Mesodermal cell (in vitro differentiated cells): ENCODE measurements around the gene KLRF1.

Source experiments
- H3K27ac ChIP-seq: 2 replicates; pipeline ENCODE4 v1.7.0; 2013; ENCODE audit warnings: mild to moderate bottlenecking, low read depth, low read length, moderate library complexity; ENCODE audit not compliant: severe bottlenecking
- H3K36me3 ChIP-seq: 2 replicates; pipeline ENCODE4 v1.7.1; 2013; ENCODE audit warnings: mild to moderate bottlenecking, low read length, moderate library complexity; ENCODE audit not compliant: control insufficient read depth, insufficient read depth
- H3K4me1 ChIP-seq: one replicate; pipeline ENCODE4 v1.7.1; 2013; ENCODE audit warnings: mild to moderate bottlenecking, low read length; ENCODE audit not compliant: insufficient read depth, control insufficient read depth, poor library complexity, severe bottlenecking
- H3K4me3 ChIP-seq: 2 replicates; pipeline ENCODE4 v1.7.0; 2013; ENCODE audit warnings: low read length, control low read depth, mild to moderate bottlenecking; ENCODE audit not compliant: insufficient read depth, poor library complexity, severe bottlenecking; ENCODE audit errors: extremely low read depth
- H3K9me3 ChIP-seq: 2 replicates; pipeline ENCODE4 v1.7.1; 2013; ENCODE audit warnings: mild to moderate bottlenecking, low read length, moderate library complexity; ENCODE audit not compliant: control insufficient read depth
- WGBS, 2 experiments: methylation state at CpG; one replicate each; pipeline ENCODE4 v1.1.5; 2013; ENCODE audit warnings: missing lambda C conversion rate in 2 of 2; ENCODE audit not compliant: insufficient coverage in 2 of 2; 5-methylcytosine and 5-hydroxymethylcytosine counted together

The KLRF1 gene

DNA sequence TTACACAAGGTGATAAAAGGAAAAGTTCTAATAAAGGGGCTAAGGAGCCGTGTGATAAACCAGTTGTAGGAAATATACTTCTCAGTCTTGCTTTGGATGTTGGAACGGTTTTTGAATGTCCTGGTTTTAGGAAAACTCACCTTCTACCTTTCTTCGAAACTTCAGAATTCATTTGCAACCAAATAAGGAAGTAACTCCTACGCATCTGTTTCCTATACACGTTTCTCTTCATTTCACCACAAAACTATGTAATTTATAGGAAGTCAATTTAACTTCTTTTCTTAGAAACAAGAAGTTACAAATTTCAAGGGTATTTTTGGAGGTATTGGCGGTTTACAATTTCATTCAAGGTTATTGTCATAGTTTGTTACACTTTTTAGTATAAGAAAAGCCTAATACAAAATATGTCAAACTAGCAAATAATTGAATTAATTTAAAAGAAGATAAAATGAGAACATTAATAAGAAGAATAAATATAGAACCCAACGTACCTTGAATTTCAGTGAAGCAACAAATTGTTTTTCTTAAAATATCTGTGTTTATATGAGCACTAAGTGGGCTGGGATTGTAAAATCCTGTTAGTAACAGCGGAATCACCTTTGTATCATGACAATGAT, 33.4 kb upstream of the KLRF1 start:
- no peaks in the 10 kb centered on the region for H3K36me3 ChIP-seq
- WGBS, 2 experiments: no CpG with 5 or more reads among the region's 8 CpGs
- no peak overlapping the region for H3K4me3 ChIP-seq
- H3K27ac ChIP-seq: no peak overlapping the region
- H3K4me1 ChIP-seq: no peaks in the 10 kb centered on the region
- no peaks in the 10 kb centered on the region for H3K9me3 ChIP-seq

DNA sequence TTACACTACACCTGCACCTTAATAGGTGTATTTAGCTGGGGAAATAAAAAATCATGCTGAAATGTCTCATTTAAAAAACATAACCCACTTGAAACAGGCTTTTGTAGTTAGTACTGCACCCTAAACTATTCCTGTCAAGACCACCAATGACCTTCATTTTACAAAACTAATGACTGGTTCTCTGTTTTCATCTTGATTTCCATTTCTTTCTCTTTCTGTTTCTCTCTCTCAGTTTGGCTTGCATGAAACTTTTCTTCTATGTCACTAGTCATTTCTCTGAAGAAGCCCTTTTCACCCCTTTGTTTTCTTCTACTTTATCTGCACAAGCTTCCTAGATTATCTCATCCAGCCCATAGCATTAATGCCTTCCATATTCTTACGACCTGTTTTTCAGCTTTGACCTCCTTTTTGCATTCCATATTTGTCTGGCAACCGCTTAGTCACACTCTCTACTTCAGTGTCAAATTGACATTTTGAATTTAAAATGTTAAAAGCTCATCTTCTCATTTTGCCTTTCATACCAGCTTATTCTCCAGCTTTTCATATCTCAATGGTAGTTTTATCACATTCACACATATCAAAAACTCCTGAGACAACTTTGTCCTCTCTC, 32.7 kb upstream of the KLRF1 start:
- H3K4me1 ChIP-seq: no peaks in the 10 kb centered on the region
- WGBS, 2 experiments: 88 to 92% methylated on average over 2 of the region's 2 CpGs
- no peaks in the 10 kb centered on the region for H3K9me3 ChIP-seq
- no peaks in the 10 kb centered on the region for H3K36me3 ChIP-seq
- H3K27ac ChIP-seq: no peak overlapping the region
- no peak overlapping the region for H3K4me3 ChIP-seq

DNA sequence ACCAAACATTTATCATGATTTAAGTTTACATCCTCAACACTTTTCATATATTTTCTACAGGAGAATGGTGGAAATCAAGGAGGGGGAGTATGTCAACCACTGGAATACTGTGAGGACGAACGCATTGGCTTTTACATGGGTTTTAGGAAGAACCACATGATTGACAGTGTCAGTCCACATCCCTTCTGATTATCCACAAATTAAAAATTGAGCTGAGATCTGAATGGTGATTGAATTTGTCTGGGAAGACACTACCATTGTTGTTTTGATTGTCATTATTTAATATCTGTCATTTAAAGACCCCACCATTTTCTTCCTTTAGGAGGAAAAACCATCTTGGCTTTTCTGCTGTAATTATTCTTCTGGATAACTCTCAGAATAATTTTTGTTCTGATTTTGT, 31.3 kb upstream of the KLRF1 start:
- 100% methylated on average over 2 of the region's 2 CpGs; no CpG with 5 or more reads in 1 of the 2 experiments for WGBS, 2 experiments
- Histone ChIP-seq H3K4me3 (no peak overlapping the region), H3K27ac (no peak overlapping the region), H3K9me3 (no peaks in the 10 kb centered on the region), H3K4me1 (no peaks in the 10 kb centered on the region), H3K36me3 (no peaks in the 10 kb centered on the region)

DNA sequence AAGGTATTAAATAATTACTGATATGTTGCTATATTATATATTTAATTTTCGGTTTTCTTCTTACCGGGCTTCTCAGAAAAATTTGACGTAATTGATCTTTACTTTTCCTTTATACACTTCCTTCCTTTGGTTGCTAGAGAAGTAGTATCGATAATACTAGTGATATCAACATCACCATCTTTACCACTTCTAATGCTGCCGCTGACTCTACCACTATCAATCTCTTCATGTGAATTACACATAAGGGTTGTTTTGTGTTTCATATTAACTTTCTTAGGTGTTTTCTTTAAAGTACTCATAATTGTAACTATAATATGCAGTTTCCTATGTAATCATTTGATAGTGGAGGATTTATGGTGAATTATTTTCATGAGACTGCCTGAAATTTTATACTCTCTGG, 30.9 kb upstream of the KLRF1 start:
- no peaks in the 10 kb centered on the region for H3K4me1 ChIP-seq
- WGBS, 2 experiments: no CpG with 5 or more reads among the region's 5 CpGs

DNA sequence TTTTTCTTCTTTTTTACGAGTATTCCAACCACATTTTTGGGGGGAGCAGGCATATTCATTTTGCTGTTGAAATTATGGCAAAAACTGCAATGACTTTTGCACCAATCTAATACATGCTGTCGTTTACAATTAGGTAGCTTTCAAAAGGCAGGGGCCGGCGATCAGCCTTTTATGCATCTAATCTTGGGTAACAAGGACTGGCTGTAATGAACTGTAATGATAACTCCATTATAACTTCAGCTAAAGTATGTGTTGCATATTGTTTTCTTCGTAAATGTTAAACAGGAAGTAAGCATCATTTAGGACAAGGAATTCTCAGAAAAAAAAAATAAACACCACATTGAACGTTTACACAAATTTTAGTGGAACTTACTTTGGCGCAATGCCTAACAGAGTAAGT, 30.3 kb upstream of the KLRF1 start:
- WGBS, 2 experiments: 82 to 100% methylated on average over 1 to 2 of the region's 7 CpGs
- no peak overlapping the region for H3K4me3 ChIP-seq

More for the DNA sequence above, 30.9 kb upstream of the KLRF1 start:
- Histone ChIP-seq H3K27ac (no peak overlapping the region), H3K36me3 (no peaks in the 10 kb centered on the region), H3K4me3 (no peak overlapping the region), H3K9me3 (no peaks in the 10 kb centered on the region)

DNA sequence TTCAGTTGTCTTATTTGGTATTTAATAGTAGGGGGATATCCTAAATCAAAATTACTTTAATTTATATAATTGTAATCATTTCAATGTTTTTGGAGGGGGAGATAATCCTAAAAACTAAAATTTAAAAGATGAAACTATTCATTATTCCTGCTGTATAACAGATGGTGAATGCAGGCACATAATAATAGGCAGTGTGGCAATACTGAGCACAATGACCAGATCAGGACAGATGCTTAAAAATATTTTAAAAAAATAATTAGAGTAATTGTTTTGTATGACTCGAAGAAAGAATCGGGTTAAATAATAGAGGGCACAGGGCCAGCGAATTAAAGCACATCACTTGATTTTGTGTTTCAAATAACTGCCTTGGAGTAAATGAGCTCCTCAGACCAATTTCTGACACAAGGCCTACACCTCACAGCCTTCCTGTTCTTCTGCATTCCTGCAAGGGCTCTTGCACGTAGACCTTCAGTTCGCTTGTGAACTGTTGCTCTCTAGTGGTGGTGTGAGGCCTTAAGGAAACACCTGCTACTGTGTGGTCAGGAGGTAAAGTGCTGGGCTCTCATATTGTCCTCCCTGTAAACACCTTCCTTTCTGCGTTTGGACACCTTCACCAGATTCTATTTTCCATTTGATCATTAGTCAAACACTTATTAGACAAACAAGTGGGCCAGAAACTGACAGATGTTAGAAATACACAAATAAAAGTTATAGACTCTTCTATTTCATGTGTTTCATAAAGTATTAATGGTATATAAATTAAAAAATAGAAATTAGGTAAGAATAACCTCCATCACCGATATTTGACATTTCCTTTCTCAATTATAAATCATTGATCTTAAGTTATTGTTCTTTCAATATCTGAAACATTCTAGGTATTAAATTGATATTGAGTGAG, 29.3 kb upstream of the KLRF1 start:
- Histone ChIP-seq H3K9me3 (no peaks in the 10 kb centered on the region), H3K36me3 (no peaks in the 10 kb centered on the region), H3K4me3 (no peak overlapping the region), H3K27ac (no peak overlapping the region), H3K4me1 (no peaks in the 10 kb centered on the region)
- WGBS, 2 experiments: 43% methylated on average over 1 of the region's 7 CpGs; no CpG with 5 or more reads in 1 of the 2 experiments

More for the DNA sequence above, 30.3 kb upstream of the KLRF1 start:
- H3K27ac ChIP-seq: no peak overlapping the region
- H3K9me3 ChIP-seq: no peaks in the 10 kb centered on the region
- no peaks in the 10 kb centered on the region for H3K4me1 ChIP-seq
- H3K36me3 ChIP-seq: no peaks in the 10 kb centered on the region

DNA sequence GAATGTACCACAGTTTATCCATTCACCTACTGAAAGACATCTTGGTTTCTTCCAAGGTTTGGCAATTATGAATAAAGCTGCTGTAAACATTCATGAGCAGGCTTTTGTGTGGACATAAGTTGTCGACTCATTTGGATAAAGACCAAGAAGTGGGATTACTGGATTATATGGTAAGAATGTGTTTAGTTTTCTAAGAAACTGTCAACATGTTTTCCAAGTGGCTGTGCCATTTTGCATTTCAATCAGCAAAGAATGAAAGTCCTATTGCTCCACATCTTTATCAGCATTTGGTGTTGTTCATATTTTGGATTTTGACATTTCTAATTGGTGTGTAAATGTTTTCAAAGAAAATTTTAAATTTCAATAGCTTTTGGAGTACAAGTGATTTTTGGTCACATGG, 27.3 kb upstream of the KLRF1 start:
- no peaks in the 10 kb centered on the region for H3K36me3 ChIP-seq
- WGBS, 2 experiments: 80% methylated on average over 1 of the region's 1 CpG; no CpG with 5 or more reads in 1 of the 2 experiments
- no peaks in the 10 kb centered on the region for H3K4me1 ChIP-seq
- no peaks in the 10 kb centered on the region for H3K9me3 ChIP-seq
- no peak overlapping the region for H3K27ac ChIP-seq
- no peak overlapping the region for H3K4me3 ChIP-seq

DNA sequence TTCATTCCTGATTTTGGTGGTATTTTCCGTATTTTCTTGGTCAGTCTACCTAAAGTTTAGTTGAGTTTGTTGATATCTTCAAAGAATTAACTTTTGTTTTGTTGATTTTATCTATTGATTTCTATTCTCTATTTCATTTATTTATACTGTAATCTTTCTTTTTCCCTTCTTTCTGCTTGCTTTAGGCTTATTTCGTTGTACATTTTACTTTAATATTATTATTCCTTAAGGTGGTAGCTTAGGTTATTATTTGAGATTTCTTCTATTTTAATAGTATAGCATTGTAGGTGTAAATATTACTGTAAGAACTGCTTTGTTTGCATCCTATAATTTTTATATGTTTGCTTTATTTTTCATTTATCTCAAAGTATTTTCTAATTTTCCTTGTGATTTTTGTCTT, 21.4 kb upstream of the KLRF1 start:
- no peaks in the 10 kb centered on the region for H3K36me3 ChIP-seq
- H3K9me3 ChIP-seq: no peaks in the 10 kb centered on the region
- H3K4me1 ChIP-seq: no peaks in the 10 kb centered on the region
- no CpG with 5 or more reads among the region's 2 CpGs for WGBS, 2 experiments
- H3K27ac ChIP-seq: no peak overlapping the region
- no peak overlapping the region for H3K4me3 ChIP-seq

DNA sequence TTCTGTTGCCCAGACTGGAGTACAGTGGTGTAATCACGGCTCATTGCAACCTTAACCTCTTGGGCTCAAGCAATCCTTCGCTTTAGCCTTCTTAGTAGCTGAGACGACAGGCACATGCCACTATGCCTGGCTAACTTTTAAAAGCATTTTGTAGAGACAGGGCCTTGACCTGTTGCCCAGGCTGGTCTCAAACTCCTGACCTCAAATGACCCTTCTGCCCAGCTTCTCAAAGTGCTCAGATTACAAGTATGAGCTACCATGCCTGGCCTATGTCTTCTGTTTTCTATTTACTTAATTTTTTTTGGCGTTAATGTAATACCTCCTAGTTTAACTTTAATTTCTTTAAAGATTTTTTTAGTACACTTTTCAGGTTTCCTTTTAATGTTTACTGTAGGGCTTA, 20.6 kb upstream of the KLRF1 start:
- no peaks in the 10 kb centered on the region for H3K4me1 ChIP-seq
- WGBS, 2 experiments: 92 to 93% methylated on average over 3 of the region's 4 CpGs
- H3K27ac ChIP-seq: no peak overlapping the region
- H3K4me3 ChIP-seq: no peak overlapping the region
- H3K9me3 ChIP-seq: no peaks in the 10 kb centered on the region
- no peaks in the 10 kb centered on the region for H3K36me3 ChIP-seq

DNA sequence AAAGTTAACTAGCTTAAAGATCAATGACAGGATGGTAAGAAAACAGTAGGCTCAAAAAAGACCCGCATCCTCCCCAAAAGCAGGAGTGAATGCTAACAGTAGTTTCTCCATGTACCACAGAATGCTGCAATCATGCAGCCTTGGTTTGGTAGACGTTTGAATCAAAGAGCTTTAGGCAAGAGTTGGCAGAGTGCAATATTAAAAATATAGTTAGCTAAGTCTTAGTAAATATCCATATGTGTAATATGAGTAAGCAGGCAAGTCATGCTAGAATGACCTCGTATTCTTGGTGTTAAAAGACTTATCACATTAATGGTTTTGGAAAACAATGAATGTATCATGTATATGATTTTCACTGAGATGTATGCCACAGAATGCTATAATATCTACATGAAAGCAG, 18.8 kb upstream of the KLRF1 start:
- H3K27ac ChIP-seq: no peak overlapping the region
- no peaks in the 10 kb centered on the region for H3K9me3 ChIP-seq
- H3K36me3 ChIP-seq: no peaks in the 10 kb centered on the region
- H3K4me3 ChIP-seq: no peak overlapping the region
- WGBS, 2 experiments: 100% methylated on average over 1 of the region's 3 CpGs
- no peaks in the 10 kb centered on the region for H3K4me1 ChIP-seq
